Measurements from ENCODE around the gene STRA8. TPM values are rescaled to one million over a fixed set of nuclear protein-coding genes. Genes with fewer than 3 reads are reported as not detected.
A peak's percentile ranks its signal among the peaks of the same experiment; 100 is the strongest.

STRA8 gene
- polyA plus RNA-seq, 1 donor (not counting 4 experiments of a cell fraction or from before 2014, with no cell fraction given), result not detected

- peaks cover 2% of the 10 kb centered on the region for H3K9me1 ChIP-seq (ENCODE audit: control insufficient read depth, extremely low read depth, insufficient read depth, low read length)
- dilution Hi-C loops (cut with MboI; ENCODE audit: extremely low pct_ligation_motif_present, low sequenced_read_pairs), result no loop called here
- peaks cover 1% of the 10 kb centered on the region for H3K9me3 ChIP-seq (ENCODE audit: control insufficient read depth, low read depth, low read length)
- H3K4me3 ChIP-seq (ENCODE audit: control insufficient read depth in 2 of 3, extremely low read depth in 1 of 3, insufficient read depth in 2 of 3, low read depth in 1 of 3, low read length in 3 of 3), result no peak overlapping the region
- no peaks in the 10 kb centered on the region for H3K27me3 ChIP-seq (ENCODE audit: control insufficient read depth, extremely low read depth, insufficient read depth, low read length)
- H3K36me3 ChIP-seq (ENCODE audit: control insufficient read depth in 2 of 2, extremely low read depth in 1 of 2, insufficient read depth in 2 of 2, low read length in 2 of 2), result peaks cover 23 to 38% of the 10 kb centered on the region in 2 experiments
- H3K27ac ChIP-seq (ENCODE audit: control insufficient read depth, insufficient read depth, low read length), result peak overlapping the region; percentile 61
- H3K79me2 ChIP-seq (ENCODE audit: control insufficient read depth, insufficient read depth, low read length), result peaks cover 3% of the 10 kb centered on the region
- H3K9ac ChIP-seq (ENCODE audit: control insufficient read depth, extremely low read depth, insufficient read depth, low read length), result no peak overlapping the region
- no peak for TF ChIP-seq EZH2 (IDR thresholded peaks at IDR 0.05; ENCODE audit: low read length)
- TF ChIP-seq, protein P1, sequence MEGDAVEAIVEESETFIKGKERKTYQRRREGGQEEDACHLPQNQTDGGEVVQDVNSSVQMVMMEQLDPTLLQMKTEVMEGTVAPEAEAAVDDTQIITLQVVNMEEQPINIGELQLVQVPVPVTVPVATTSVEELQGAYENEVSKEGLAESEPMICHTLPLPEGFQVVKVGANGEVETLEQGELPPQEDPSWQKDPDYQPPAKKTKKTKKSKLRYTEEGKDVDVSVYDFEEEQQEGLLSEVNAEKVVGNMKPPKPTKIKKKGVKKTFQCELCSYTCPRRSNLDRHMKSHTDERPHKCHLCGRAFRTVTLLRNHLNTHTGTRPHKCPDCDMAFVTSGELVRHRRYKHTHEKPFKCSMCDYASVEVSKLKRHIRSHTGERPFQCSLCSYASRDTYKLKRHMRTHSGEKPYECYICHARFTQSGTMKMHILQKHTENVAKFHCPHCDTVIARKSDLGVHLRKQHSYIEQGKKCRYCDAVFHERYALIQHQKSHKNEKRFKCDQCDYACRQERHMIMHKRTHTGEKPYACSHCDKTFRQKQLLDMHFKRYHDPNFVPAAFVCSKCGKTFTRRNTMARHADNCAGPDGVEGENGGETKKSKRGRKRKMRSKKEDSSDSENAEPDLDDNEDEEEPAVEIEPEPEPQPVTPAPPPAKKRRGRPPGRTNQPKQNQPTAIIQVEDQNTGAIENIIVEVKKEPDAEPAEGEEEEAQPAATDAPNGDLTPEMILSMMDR (optimal IDR thresholded peaks at IDR 0.05 in 1 of 3, IDR thresholded peaks at IDR 0.05 in 1 of 3, conservative IDR thresholded peaks at IDR 0.05 in 1 of 3; ENCODE audit: extremely low read depth in 1 of 3, insufficient read depth in 2 of 3, low read length in 3 of 3), result no peak
- DNase-seq (ENCODE audit: low read depth, low spot score), result no peak
- peaks cover 54% of the 10 kb centered on the region for H3K4me1 ChIP-seq (ENCODE audit: control insufficient read depth, extremely low read depth, insufficient read depth, low read length)
- H2AFZ ChIP-seq (ENCODE audit: control insufficient read depth, low read length), result no peak overlapping the region
- H4K20me1 ChIP-seq (ENCODE audit: control insufficient read depth, extremely low read depth, insufficient read depth, low read length), result no peaks in the 10 kb centered on the region
- H3K4me2 ChIP-seq (ENCODE audit: control insufficient read depth, extremely low read depth, insufficient read depth, low read depth, low read length), result no peak overlapping the region
- no peak for FAIRE-seq
Observed at GRCh38 chr7:135189221-135189662, 44.4 kb upstream of the STRA8 start.

DNA sequence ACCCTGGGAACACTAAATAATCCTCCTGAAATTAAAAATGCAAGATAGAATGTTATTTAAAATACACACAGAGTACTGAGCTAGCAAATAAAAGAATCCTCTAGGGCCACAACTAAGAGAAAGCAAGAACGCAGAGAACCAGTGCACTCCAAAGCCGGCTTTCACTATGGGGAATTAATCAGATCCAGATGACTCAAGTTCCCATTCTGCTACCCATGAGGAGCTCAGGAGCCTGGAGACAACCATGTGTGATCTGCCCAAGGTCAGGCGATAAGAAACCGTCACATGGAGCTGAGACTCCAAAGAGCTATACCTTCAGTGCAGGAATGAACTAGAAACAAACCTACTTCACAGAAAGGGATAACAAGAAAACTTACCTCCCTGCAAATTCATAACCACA lies 43.7 kb upstream of the STRA8 start:
- no peaks in the 10 kb centered on the region for H4K20me1 ChIP-seq (ENCODE audit: control insufficient read depth, extremely low read depth, insufficient read depth, low read length)
- H3K9ac ChIP-seq (ENCODE audit: control insufficient read depth, extremely low read depth, insufficient read depth, low read length), result no peak overlapping the region
- FAIRE-seq (peak; percentile 46), DNase-seq (ENCODE audit: low read depth, low spot score) (no peak)
- no peaks in the 10 kb centered on the region for H3K27me3 ChIP-seq (ENCODE audit: control insufficient read depth, extremely low read depth, insufficient read depth, low read length)
- H3K4me2 ChIP-seq (ENCODE audit: control insufficient read depth, extremely low read depth, insufficient read depth, low read depth, low read length), result peak overlapping the region; percentile 59
- H3K9me1 ChIP-seq (ENCODE audit: control insufficient read depth, extremely low read depth, insufficient read depth, low read length), result peaks cover 2% of the 10 kb centered on the region
- peaks cover 24 to 36% of the 10 kb centered on the region in 2 experiments for H3K36me3 ChIP-seq (ENCODE audit: control insufficient read depth in 2 of 2, extremely low read depth in 1 of 2, insufficient read depth in 2 of 2, low read length in 2 of 2)
- peaks cover 55% of the 10 kb centered on the region for H3K4me1 ChIP-seq (ENCODE audit: control insufficient read depth, extremely low read depth, insufficient read depth, low read length)
- peaks cover 3% of the 10 kb centered on the region for H3K79me2 ChIP-seq (ENCODE audit: control insufficient read depth, insufficient read depth, low read length)
- H3K27ac ChIP-seq (ENCODE audit: control insufficient read depth, insufficient read depth, low read length), result peak overlapping the region; percentile 62
- peak overlapping the region in 1 of 3 experiments; percentile 48 for H3K4me3 ChIP-seq (ENCODE audit: control insufficient read depth in 2 of 3, extremely low read depth in 1 of 3, insufficient read depth in 2 of 3, low read depth in 1 of 3, low read length in 3 of 3)
- TF ChIP-seq EZH2 (IDR thresholded peaks at IDR 0.05; ENCODE audit: low read length), result no peak
- TF ChIP-seq, protein P1 (optimal IDR thresholded peaks at IDR 0.05 in 1 of 3, IDR thresholded peaks at IDR 0.05 in 1 of 3, conservative IDR thresholded peaks at IDR 0.05 in 1 of 3; ENCODE audit: extremely low read depth in 1 of 3, insufficient read depth in 2 of 3, low read length in 3 of 3), result no peak
- no peak overlapping the region for H2AFZ ChIP-seq (ENCODE audit: control insufficient read depth, low read length)
- no peaks in the 10 kb centered on the region for H3K9me3 ChIP-seq (ENCODE audit: control insufficient read depth, low read depth, low read length)
- dilution Hi-C loops (cut with MboI; ENCODE audit: extremely low pct_ligation_motif_present, low sequenced_read_pairs), result no loop called here
